HL-60/S4 (cell line): ENCODE results near the gene CYFIP1.
"Not testable (repeated sequence)": the region's sequence is repeated elsewhere in the genome, so short reads cannot be mapped to it uniquely, and the experiment has no call there.

Experiments used
- in situ Hi-C: fragments of 300-500 bp; cut with MboI; formaldehyde crosslinking; loops from 2 replicates; pipeline ENCODE4 v1.14.3; 2022; ENCODE audit warnings: low sequenced_read_pairs

The CYFIP1 gene

DNA sequence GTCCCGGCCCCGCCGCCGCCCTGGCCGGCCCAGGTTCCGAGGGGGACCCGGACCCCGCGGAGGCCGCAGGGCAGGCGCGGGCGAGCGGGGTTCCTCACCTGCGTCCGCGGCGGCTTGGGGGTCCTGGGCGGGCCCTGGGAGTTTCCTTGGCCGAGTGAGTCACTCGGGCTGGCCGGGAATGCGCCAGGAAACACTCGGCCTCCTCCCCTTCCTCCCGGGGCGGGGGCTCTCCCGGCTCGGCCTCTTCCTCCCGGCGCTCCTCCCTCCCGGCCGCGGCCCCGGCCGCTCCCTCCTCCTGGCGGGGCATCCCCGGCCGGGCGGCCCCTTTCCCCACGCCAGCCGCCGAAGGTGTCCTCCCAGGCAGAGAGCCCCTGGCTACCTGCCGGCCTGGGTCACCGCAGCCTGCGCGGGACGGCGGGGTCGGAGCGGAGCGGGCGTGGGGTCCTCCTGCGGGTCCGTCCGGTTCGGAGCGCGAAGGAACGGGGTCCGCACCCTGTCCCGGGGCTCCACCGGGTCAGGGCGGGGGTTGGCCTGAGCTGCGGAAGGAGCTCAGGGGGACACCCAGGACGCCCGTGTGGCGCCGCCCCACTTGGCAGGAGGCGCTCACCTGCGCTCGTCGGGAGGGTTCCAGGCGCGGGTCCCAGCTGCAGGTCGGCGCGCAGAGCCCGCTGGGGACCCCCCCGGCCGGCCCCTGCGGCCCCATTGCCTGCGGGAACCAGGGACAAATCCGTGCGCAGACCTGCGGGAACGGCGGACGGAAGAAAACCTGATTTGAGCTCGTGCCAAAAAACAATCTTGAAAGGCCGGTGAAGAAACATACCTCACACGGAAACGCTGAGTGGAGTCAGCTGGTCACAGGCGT lies at the start of gene CYFIP1:
CYFIP1 (minus strand) TSS at position 180 of the 862 bp plus-strand sequence. CDS start 33,083 bp downstream, outside the sequence.
- in situ Hi-C loops: no loop called here

DNA sequence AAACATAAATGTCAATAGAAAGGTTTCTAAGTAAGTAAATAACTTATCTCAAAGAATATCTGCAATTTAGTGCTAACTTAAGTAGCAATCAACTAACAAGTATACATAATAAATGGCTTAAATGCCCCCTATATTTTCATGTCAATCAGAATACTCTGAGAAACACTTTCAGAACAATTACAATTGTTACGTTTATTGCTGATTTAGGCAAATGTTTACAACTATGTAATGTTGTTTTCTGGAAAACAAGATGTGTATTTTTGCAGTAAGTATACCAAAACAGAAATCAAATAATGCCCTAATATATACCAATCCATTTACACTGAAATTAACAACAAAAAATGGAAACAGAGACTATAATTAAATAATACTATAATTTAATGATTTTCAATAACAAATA lies 46.0 kb upstream of the CYFIP1 start:
- in situ Hi-C loops: no loop called here

DNA sequence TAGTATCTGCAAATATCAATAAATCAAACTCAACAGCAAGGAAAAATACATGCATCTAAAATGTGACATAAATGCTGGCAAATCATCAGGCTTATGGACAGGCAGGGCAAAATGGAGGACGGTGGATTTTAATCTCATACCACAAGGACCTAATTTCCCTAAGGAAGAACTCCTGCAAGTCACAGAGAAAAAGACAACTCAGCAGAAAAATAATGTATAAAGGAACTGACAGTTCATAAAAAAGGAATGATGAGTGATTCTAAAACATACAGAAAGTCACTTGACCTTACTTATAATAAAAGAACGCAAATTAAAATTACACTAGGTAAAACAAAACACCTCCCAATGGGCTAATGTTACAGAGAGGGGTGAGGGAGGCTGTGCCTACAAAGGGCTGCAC lies 42.0 kb upstream of the CYFIP1 start:
- in situ Hi-C loops: loop anchor here (25.0 kb wide), 3 partner anchors 90 to 235 kb away; partner anchors contain the start of gene NIPA1

DNA sequence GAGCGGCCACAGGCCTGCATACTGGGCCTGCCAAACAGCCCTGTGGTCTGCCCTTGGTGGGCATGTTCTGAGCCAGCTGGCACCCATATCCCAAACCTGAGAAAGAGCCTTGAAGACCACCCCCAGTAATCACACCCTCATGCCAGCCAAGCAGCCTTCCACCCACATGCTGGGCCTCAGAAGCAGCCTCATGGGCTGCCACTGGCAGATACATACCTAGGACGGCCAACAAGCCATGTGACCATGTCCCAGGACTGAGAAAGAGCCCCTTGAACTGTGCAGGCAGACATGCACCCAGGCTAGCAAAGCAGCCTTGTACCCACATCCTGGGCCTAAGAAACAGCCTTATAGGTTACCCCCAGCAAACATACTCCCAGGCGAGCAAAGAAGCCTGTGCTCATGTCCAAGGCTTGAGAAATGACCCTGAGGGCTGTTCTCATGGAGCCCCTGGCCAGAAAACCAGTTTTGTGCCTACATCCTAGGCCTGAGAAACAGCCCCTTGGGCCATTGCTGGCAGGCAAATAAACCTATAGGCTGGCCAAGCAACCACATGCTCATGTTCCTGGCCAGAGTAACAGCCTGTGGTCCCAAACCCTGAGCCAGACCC lies 34.3 kb upstream of the CYFIP1 start:
- in situ Hi-C loops: loop anchor here (25.0 kb wide), 3 partner anchors 98 to 227 kb away; partner anchors contain the start of gene NIPA1

DNA sequence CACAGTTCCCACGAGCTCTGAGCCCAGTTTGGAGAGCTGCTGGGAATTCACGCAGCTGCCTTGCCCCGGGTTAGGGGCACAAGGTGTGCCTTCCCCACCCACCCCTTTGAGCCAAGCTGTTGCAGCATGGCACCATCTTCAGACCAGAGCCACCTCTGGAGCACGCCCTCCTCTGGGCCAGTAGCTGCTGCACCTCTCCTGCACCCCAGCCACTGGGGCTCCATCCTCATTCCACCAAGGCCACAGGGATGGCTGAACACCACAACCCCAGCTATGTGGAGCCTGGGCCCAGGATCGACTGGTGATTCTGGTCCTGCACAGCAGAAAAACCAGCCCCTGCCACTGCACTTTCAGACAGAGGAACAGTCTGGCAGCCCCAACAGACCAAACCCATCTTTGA lies 33.5 kb upstream of the CYFIP1 start:
- in situ Hi-C loops: loop anchor here (25.0 kb wide), 3 partner anchors 99 to 226 kb away; partner anchors contain the start of gene NIPA1

DNA sequence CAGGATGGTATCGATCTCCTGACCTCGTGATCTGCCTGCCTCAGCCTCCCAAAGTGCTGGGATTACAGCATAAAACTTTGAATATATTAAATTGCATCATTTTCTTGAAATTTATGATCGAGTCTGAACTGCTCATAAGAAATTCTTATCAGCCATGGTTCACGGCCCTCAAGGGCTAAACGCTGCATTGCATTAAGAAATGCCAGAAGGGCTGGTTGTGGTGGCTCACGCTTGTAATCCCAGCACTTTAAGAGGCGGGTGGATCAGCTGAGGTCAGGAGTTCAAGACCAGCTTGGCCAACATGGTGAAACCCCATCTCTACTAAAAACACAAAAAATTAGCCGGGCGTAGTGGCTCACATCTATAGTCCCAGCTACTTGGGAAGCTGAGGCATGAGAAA lies 32.4 kb upstream of the CYFIP1 start:
- in situ Hi-C loops: loop anchor here (25.0 kb wide), 3 partner anchors 100 to 225 kb away; partner anchors contain the start of gene NIPA1

DNA sequence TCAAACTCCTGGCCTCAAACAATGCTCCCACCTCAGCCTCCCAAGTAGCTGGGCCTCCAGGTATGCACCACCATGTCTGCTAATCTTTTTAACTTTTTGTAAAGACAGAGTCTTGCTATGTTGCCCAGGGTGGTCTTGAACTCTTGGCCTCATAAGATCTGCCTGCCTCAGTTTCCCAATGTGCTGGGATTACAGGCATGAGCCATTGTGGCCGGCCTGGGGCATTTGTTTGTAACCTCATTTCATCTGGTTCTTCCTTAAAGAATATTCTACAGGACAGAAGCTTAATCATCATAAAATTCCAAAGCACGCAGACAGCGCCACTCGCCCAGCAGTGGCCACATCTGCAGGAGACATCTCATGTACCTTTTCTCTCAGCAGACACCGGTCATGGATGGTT lies 23.6 kb upstream of the CYFIP1 start:
- in situ Hi-C loops: loop anchor here (25.0 kb wide), 3 partner anchors 91 to 216 kb away; partner anchors contain the start of gene NIPA1

DNA sequence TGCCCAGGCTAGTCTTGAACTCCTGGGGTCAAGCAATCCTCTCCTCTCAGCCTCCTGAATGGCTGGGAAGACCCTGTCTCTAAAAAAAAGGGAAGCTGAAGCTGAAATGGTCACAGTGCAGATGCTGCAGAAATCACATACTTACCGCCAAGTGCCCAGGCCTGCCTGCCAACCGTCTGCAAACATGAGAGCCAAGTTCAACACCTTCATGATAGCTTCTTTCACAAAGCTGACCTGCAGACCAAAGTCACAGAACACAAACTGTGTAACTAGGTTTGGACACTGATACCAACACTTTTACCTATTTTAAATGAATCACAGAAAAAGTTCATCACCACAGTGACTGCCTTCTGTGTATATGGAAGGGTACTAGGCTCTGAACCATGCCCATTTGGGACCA lies 22.8 kb upstream of the CYFIP1 start:
- in situ Hi-C loops: loop anchor here (25.0 kb wide), 3 partner anchors 91 to 216 kb away; partner anchors contain the start of gene NIPA1

DNA sequence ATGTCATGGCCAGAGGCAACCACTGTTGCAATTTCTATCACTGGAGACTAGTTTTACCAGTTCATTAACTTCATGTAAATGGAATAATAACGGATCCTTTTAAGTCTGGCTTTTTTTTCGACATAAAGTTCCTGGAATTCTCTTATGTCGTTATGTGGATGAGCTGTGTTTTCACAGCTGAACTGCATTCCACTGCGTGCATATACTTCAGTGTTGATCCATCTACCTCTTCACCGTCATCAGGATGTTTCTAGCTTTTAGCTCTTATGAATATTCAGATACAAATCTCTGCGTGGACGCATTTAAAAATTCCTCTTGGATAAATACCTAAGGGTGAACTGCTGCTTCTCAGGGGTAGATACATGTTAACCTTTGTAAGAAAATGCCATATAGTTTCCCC lies 15.6 kb upstream of the CYFIP1 start:
- in situ Hi-C loops: no loop called here

DNA sequence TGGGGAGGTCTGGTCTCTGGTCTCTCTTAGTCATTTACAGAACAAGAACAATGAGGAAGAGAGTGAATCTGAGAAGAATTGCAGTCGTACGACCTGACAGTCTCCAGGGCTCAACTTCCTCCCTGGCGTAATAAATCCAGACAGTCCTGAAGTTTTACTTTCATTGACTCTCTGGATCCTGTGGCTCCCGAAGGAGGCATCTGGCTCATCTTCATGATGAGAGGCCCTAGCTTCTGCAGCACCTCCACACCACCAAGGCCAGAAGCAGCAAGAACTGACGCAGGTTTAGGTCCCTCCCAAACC lies 11.8 kb upstream of the CYFIP1 start:
- in situ Hi-C loops: no loop called here

DNA sequence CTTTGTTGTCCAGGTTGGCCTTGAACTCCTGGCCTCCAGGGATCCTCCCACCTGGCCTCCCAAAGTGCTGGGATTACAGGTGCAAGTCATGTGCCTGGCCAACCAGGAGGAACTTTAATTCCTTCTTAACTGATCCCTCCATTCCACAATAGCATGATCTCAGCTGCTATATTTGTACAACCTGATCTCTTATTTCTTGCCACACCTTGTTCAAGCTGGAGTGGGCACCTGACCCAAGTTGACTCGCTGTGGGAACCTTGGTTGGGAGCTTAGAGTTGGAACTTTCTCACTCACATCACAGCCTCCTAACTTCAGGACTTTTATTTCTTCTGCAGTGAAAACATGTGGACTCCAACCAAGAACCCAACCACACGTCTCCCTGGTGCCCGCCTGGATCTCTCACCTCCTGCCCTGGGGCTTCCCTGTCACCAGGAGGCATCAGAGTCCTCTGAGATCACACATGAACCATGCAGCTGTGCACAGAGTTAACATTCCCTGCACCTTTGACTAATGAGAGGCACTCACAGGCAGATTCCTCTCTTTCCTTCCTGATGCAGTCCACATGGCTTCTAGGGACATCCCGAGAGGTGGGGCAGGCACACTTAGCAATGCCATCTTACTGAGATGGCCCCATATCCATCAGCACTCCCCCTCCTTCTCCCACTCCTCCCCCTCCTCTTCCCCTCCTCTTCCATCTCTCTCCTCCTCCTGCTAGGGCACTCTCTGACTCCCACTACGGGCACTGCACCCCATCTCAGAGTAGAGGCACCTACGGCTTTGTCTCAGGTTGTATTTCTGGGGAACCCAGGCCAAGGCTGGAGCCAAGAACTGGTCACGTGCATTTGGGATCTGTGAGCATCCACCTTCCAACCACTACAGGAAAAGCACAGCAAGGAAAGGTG lies 9.7 kb upstream of the CYFIP1 start:
- in situ Hi-C loops: no loop called here

DNA sequence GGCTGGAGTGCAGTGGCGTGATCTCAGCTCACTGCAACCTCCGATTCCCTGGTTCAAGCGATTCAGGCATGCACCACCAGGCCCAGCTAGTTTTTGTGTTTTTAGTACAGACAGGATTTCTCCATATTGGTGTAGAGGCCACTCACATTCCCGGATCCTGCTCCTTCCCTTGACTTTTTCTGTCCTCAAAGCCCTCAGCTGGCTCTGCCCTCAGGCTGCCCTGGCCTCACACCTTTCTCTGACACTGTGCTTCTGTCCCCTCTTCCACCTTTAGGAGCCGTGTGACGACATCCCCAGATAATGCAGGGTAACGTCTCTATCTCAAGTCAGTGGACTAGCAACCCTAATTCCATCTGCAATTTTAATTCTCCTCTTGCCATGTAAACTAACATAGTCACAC lies 8.6 kb upstream of the CYFIP1 start:
- in situ Hi-C loops: no loop called here

DNA sequence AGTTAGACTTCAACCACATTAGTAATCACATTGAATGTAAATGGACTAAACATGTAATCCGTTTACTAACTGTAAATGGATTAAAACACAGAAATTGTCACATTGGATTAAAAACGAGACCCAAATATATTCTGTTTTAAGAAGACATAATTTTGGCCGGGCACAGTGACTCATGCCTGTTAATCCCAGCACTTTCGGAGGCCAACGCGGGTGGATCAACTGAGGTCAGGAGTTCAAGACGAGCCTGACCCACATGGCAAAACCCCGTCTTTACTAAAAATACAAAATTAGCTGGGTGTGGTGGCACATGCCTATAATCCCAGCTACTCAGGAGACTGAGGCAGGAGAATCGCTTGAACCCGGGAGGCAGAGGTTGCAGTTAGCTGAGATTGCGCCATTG lies 1.8 kb upstream of the CYFIP1 start:
- in situ Hi-C loops: not testable (repeated sequence)

DNA sequence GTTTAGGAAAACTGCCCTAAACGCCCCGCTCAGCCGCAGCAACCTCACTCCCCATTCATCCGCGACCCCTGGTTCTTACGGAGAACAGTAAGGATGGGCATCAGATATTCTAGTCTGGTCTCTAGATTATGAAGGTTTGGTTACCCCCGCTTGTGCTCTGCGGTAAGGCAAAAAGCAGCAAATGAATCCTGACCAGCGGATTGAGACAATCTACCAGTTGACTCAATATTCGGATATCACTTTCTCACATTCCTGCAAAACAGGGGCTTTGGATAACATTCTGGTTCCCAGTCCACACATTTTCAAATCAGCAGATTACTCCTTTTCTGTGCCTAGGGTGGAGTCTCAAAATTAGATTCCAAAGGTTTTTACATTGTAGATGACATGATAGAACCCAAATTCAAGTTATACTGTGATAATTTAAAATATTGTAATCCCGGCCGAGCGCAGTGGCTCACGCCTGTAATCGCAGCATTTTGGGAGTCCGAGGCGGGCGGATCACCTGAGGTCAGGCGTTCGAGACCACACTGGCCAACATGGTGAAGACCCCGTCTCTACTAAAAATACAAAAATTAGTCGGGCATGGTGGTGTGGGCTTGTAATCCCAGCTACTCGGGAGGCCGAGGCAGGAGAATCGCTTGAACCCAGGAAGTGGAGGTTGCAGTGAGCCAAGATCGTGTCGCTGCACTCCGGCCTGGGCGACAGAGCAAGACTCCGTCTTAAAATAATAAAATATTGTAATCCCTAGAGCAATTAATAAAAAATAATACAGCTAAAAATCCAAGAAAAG lies 1.1 kb upstream of the CYFIP1 start:
- in situ Hi-C loops: no loop called here

DNA sequence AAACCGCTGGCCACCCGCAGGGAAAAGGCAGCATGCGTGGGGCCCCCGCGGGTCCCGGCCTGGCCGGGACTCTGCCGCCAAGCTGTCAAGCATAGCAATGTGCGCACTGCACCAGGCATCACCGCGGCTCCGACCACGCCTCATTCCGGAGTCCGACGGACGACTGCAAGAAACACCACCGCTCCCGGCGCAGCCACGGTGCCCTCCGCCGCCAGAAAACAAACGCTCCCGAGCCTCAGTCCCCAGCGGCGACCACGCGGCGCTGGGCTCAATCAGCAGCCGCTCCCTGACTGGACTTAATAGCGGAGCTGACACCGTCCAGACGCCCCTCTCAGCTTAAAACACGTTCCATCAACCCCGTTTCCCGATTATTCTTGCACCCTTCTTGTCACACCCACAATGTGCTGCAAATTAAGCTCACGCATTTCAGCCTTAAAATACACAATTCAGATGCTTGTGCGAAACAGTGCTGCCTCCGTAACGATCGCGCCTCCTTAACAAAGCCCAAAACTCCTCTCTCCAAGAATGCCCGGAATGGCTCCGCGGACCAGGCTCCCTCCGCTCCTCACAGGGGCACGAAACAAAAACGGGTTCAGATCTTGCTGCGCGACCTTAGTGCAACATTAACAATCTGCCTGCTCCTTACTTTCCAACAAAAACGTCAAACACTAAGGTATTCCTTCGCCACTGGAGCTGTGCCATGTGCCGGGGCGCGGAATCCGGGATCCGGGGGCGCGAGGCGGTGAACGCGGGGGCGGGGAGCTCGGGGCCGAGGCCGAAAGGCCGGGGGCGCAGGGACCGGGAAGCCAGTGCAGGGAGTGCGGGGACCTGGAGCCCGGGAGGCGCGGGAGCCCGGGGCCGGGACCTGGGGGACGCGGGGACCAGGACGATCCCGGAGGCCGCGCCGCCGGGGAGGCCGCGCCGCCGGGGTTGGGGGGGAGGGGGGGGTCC lies 655 bp downstream of the CYFIP1 start:
- in situ Hi-C loops: no loop called here

DNA sequence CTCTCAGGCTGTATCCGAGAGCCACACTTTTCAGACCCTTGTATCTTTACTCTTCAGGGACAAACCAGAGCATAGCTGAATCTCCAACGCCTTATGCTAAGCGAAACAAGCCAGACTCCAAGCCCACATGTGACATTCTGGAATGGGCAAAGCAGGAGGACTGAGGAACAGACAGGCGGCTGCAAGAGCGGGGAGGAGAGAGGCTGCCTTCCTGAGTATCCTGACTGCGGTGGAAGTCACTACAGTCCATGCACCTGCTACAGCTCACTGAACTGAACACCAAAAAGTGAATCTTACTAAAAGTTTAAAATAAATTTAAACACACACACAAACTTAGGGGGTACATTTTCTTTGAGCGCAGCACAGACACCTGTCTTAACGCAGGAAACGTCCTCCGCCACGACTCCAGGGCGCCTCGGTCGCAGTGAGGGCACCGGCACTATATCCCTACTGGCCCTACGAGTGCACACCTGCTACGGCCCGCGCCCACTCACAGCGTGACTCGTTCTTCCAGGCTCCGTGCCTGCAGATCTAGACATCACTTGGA lies 1.4 kb downstream of the CYFIP1 start:
- in situ Hi-C loops: no loop called here

DNA sequence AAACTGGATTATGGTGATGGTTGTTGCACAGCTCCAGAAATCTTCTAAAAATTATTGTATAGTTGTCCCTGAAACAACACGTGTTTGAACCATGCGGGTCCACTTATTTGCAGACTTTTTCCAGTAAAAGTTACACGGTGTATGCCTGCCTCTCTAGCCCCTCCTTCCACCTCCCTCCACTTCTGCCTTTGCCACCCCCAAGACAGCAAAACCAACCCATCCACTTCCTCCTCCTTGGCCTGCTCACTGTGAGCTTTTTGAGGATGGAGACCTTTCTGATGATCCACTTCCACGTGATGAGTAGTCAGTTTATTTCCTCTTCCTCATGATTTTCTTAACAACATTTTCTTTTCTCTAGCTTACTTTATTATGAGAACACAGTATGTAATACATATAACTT lies 5.4 kb downstream of the CYFIP1 start:
- in situ Hi-C loops: no loop called here

DNA sequence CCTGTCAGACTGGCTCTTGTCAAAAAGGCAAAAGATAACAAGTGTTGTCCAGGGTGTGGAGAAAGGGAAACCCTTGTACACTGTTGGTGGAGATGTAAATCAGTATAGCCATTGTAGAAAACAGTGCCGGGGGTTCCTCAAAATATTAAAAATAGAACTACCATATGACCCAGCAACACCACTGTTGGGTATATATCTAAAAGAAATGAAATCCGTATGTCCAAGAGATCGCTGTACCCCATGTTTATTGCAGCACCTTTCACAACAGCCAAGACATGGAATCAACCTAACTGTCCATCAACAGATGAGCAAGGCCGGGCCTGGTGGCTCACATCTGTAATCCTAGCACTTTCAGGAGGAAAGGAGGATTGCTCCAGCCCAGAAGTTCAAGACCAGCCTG lies 6.2 kb downstream of the CYFIP1 start:
- in situ Hi-C loops: no loop called here

DNA sequence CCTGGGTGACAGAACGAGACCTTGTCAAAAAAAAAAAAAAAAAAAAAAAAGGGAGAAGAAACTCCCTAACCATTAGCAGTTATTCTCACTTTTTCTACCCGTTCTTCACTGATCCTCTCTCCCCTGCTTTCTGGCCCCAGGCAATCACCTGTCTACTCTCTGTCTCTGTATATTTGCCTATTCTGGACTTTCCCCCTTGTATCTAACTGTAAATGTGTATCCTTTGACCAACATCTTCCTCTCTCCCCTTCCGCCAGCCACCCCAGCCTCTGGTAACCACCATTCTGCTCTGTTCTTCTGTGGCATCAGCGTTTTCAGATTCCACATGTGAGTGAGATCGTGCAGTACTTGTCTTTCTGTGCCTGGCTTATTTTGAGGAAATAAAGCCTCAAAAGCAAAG lies 6.9 kb downstream of the CYFIP1 start:
- in situ Hi-C loops: no loop called here
